AG04450 (cell line): ENCODE results near the gene UBE2C. TPM values are rescaled to one million over a fixed set of nuclear protein-coding genes. Genes with fewer than 3 reads are reported as not detected.

ENCODE experiments used
- CTCF ChIA-PET: fragments of 300-600, 350-600 bp; formaldehyde crosslinking; extraction: SDS; loops from one replicate; lab custom pipeline; 2022; ENCODE audit warnings: antibody characterized with exemption, inconsistent platforms; lab: Charles Lee
- POLR2A ChIA-PET: fragments of 350-600 bp; formaldehyde crosslinking; extraction: SDS; loops from one replicate; lab custom pipeline; 2021; ENCODE audit warnings: antibody characterized with exemption, inconsistent platforms; lab: Yijun Ruan, JAX
- DNase-seq: peaks from one replicate; pipeline ENCODE4 v3.0.0-alpha.2; 2011; ENCODE audit warnings: low read depth, low spot score
- H3K27ac ChIP-seq: one replicate; pipeline ENCODE4 v1.5.1; 2012; ENCODE audit warnings: low read depth, low read length, control low read depth
- H3K27me3 ChIP-seq: one replicate; pipeline ENCODE4 v1.6.0; 2012; ENCODE audit warnings: low read length; ENCODE audit not compliant: control insufficient read depth, insufficient read depth
- H3K4me3 ChIP-seq: 2 replicates; pipeline ENCODE4 v1.5.1; 2011; ENCODE audit warnings: mild to moderate bottlenecking, low read depth, low read length, control low read depth
- H3K9me3 ChIP-seq: 2 replicates; pipeline ENCODE4 v1.5.1; 2012; ENCODE audit warnings: low read length; ENCODE audit not compliant: control insufficient read depth, insufficient read depth
- polyA plus RNA-seq: library from polyadenylated mRNA; depleted of rRNA; stranded (reverse); fragments of >200 nt; gene quantifications from 2 replicates; pipeline ENCODE4 v1.2.3, GENCODE V29; 2011
- TF ChIP-seq, protein P1 (sequence below): IDR thresholded peaks from 2 replicates; pipeline ENCODE4 v1.5.1; 2011; ENCODE audit warnings: low read depth, low read length, control low read depth, inconsistent platforms

UBE2C gene
- polyA plus RNA-seq, 1 experiment, result 27.8 TPM

DNA sequence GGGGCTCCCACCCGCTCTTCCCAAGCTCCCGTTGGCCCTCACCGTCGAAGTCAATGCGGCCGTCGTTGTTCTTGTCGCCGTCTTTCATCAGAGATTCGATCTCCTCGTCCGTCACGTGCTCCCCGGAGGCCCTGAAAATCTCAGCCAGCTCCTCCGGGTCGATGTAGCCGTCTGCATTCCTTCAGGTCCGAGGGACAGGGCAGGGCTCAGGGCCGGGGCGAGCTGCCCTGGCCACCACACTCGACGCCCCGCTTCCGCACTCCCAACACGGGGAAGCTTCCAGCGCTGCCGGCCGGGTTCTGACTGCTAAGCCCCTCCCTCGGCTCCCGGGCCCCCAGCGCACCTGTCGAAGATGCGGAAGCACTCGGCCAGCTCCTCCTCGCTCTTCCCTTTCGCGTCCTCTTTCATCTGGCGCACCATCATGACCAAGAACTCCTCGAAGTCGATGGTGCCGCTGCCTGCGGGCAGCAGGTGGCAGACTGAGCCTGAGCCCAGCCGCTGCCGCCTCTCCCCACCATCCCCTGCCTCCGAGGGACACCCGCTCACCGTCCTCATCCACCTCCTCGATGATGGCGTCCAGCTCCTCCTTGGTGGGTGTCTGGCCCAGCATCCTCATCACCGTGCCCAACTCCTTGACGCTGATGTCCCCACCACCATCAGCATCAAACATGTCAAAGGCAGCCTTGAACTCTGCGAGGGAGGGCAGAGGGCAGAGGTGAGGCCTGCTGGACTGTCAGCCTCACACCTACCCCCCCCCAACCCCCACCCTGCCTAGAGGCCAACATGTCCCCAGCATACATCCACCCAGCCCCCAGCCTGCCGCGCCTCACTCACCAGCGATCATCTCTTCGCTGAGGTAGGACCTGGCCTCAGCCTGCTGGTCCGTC is 11.7 kb downstream of the UBE2C start:
- Histone ChIP-seq H3K27me3 (peaks cover 14% of the 10 kb centered on the region), H3K4me3 (no peak overlapping the region), H3K27ac (no peak overlapping the region), H3K9me3 (no peaks in the 10 kb centered on the region; the same call in 1 of the 2 replicates)
- ChIA-PET CTCF (interaction anchor here (0.7 to 1.5 kb wide), 6 partner anchors 9 to 137 kb away, joined by 3 to 4 read pairs (median 3); no protein-coding TSS in a partner anchor), POLR2A (no interaction called here)
- no peak for DNase-seq
- TF ChIP-seq, protein P1, sequence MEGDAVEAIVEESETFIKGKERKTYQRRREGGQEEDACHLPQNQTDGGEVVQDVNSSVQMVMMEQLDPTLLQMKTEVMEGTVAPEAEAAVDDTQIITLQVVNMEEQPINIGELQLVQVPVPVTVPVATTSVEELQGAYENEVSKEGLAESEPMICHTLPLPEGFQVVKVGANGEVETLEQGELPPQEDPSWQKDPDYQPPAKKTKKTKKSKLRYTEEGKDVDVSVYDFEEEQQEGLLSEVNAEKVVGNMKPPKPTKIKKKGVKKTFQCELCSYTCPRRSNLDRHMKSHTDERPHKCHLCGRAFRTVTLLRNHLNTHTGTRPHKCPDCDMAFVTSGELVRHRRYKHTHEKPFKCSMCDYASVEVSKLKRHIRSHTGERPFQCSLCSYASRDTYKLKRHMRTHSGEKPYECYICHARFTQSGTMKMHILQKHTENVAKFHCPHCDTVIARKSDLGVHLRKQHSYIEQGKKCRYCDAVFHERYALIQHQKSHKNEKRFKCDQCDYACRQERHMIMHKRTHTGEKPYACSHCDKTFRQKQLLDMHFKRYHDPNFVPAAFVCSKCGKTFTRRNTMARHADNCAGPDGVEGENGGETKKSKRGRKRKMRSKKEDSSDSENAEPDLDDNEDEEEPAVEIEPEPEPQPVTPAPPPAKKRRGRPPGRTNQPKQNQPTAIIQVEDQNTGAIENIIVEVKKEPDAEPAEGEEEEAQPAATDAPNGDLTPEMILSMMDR, result peak; percentile 37

DNA sequence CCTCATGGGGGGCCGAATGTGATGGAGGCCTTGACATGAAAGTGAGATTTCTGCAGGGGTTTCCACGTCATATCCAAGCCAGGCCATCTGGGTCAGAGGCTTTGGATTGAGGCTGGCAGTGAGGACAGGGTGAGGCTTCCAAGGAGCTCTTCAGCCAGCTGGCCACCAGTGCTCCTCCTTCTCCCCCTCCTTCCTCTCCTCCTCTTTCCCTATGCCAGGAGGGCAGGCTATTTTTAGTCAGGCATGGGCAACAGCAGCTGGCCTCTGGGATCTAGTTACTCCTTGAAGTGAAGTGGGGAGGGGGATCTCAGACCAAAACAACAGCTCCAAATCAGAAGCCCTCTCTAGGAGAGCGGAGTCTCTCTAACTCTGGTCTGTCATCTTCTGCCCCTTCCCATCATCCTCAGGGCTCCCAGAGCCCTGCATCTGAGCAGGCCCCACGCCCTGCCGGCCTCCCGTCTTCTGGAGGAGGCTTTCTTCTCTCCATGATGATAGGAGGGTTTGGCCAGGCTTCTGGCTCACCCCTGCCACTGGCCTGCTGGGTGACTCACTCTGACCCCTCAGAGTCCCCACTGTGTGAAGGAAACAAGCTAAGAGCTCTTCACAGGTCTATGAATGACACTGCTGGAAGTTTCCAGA is 14.1 kb downstream of the UBE2C start:
- POLR2A ChIA-PET, result interaction anchor here (0.6 to 1.0 kb wide), 2 partner anchors 13 to 102 kb away, joined by 3 to 5 read pairs; no protein-coding TSS in a partner anchor

DNA sequence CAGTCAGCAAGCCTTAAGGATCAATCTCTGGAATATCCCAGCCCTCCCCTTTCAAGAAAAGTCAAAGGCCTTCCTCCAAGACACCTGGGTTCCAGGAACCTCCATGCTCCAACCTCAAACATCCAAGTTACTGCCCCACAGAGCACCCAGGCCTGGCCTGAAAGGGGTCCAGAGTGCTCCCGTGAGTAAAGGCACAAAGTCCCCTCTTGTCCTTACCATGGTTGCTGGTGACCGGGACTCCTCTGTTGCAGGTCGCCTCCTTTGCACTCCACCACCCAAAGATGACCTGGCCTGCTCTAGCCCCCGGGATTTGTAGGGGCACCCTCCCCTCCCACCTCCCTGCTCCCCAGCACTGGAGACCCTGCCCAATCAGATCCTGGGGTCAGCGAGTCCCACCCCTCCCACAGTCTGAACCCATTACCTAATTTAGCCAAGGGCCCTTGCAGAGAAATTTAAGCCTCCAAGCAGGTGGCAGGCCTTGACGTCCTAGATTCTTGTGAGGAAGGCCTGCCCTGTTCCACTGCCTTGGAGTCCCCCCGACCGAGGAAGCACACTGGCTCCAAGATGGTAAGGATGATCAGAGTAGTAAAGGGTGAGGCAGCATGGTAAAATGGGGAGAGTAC is 14.7 kb downstream of the UBE2C start, which contains the start of gene TNNC2:
TNNC2 (minus strand) TSS at position 283 of the 623 bp plus-strand sequence; CDS start at position 219, 64 bp downstream.
- DNase-seq, result no peak
- no peak within 1 kb of the TSS for H3K27ac ChIP-seq
- POLR2A ChIA-PET, result interaction anchor here (0.6 kb wide), 1 partner anchor 13 kb away, joined by 5 read pairs; no protein-coding TSS in a partner anchor
- no peaks in the 10 kb centered on the region; the same call in 1 of the 2 replicates for H3K9me3 ChIP-seq
- peaks cover 12% of the 10 kb centered on the region for H3K27me3 ChIP-seq
- CTCF ChIA-PET, result interaction anchor here (0.7 to 1.7 kb wide), 3 partner anchors 10 to 141 kb away, joined by 3 to 4 read pairs (median 3); no protein-coding TSS in a partner anchor
- no peak within 1 kb of the TSS for H3K4me3 ChIP-seq
- TF ChIP-seq, protein P1, result no peak

More for the DNA sequence above, 14.1 kb downstream of the UBE2C start:
- H3K4me3 ChIP-seq, result no peak overlapping the region
- H3K9me3 ChIP-seq, result no peaks in the 10 kb centered on the region; the same call in 1 of the 2 replicates
- no peak overlapping the region for H3K27ac ChIP-seq
- no peak for DNase-seq
- H3K27me3 ChIP-seq, result peaks cover 14% of the 10 kb centered on the region
- TF ChIP-seq, protein P1, result no peak
- CTCF ChIA-PET, result interaction anchor here (0.6 to 1.9 kb wide), 4 partner anchors 10 to 142 kb away, joined by 3 to 5 read pairs (median 4); no protein-coding TSS in a partner anchor

DNA sequence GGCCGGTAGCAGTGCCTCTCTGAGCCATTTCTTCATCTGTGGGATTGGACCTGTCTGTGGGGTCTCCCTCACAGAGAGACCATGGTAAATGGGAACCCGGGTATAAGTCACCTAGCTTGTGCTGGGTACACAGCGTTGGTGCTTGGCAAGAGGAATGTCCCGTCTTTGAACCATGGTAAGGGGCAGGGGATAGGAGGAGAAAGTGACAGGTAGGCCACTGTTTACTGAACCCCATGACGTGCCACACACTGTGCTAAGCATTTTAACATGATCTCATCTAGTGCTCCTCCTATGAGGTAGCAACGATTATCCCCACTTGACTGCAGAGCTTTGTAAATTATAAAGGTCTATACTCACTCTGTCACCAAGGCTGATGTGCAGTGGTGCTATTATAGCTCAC is 15.3 kb downstream of the UBE2C start:
- H3K4me3 ChIP-seq, result no peak overlapping the region
- DNase-seq, result no peak
- H3K9me3 ChIP-seq, result no peaks in the 10 kb centered on the region; the same call in 1 of the 2 replicates
- TF ChIP-seq, protein P1, result no peak
- ChIA-PET CTCF (interaction anchor here (1.7 kb wide), 1 partner anchor 57 kb away, joined by 4 read pairs; no protein-coding TSS in a partner anchor), POLR2A (no interaction called here)
- H3K27ac ChIP-seq, result no peak overlapping the region
- peaks cover 12% of the 10 kb centered on the region for H3K27me3 ChIP-seq
